Measurements from ENCODE around the gene STK38.

Gene STK38

DNA sequence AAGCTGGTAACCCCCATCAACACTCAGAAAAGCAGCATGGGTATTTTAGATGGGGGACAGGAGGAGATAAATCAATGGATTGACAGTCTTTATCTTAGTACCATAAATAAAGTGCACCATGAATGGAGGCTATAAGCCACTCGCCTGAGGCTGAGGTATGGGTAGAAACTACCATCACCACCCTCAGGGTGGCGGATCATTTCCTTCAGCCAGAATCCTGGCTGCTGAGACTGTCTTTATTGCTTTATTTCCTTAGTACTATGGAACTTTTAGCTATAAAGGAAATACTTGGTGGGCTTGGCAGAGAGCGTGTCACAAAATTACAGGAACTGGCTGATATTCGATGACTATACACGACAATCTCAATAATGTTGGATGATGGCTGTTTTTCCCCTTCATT, 52.2 kb downstream of the STK38 start:
- no peak for DNase-seq (ENCODE audit: extremely low read depth, low read depth)
- TF ChIP-seq, protein P1, sequence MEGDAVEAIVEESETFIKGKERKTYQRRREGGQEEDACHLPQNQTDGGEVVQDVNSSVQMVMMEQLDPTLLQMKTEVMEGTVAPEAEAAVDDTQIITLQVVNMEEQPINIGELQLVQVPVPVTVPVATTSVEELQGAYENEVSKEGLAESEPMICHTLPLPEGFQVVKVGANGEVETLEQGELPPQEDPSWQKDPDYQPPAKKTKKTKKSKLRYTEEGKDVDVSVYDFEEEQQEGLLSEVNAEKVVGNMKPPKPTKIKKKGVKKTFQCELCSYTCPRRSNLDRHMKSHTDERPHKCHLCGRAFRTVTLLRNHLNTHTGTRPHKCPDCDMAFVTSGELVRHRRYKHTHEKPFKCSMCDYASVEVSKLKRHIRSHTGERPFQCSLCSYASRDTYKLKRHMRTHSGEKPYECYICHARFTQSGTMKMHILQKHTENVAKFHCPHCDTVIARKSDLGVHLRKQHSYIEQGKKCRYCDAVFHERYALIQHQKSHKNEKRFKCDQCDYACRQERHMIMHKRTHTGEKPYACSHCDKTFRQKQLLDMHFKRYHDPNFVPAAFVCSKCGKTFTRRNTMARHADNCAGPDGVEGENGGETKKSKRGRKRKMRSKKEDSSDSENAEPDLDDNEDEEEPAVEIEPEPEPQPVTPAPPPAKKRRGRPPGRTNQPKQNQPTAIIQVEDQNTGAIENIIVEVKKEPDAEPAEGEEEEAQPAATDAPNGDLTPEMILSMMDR (IDR thresholded peaks at IDR 0.05; ENCODE audit: low read depth, low read length), result no peak

GRCh38 chr6:36493859-36494258, 53.4 kb downstream of the STK38 start:
- TF ChIP-seq, protein P1 (IDR thresholded peaks at IDR 0.05; ENCODE audit: low read depth, low read length), result no peak
- no peak for DNase-seq (ENCODE audit: extremely low read depth, low read depth)

- TF ChIP-seq, protein P1 (IDR thresholded peaks at IDR 0.05; ENCODE audit: low read depth, low read length), result no peak
- DNase-seq (ENCODE audit: extremely low read depth, low read depth), result no peak
Measured at GRCh38 chr6:36493319-36493718, 54.0 kb downstream of the STK38 start.

GRCh38 chr6:36492621-36493020, 54.7 kb downstream of the STK38 start:
- TF ChIP-seq, protein P1 (IDR thresholded peaks at IDR 0.05; ENCODE audit: low read depth, low read length), result no peak
- DNase-seq (ENCODE audit: extremely low read depth, low read depth), result no peak

DNA sequence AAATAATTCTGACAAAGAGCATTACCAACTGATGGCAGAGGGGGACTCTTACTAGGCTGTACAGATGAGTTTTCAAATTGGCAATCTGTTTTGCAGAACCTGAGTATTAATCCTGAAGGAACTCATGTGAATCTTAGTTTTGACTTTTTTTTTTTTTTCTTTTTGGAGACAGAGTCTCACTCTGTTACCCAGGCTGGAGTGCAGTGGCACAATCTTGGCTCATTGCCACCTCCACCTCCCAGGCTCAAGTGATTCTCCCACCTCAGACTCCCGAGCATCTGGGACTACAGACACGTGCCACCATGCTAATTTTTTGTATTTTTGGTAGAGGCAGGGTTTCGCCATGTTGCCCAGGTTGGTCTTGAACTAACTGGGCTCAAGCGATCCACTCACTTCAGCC, 55.2 kb downstream of the STK38 start:
- TF ChIP-seq, protein P1 (IDR thresholded peaks at IDR 0.05; ENCODE audit: low read depth, low read length), result no peak
- DNase-seq (ENCODE audit: extremely low read depth, low read depth), result no peak

DNA sequence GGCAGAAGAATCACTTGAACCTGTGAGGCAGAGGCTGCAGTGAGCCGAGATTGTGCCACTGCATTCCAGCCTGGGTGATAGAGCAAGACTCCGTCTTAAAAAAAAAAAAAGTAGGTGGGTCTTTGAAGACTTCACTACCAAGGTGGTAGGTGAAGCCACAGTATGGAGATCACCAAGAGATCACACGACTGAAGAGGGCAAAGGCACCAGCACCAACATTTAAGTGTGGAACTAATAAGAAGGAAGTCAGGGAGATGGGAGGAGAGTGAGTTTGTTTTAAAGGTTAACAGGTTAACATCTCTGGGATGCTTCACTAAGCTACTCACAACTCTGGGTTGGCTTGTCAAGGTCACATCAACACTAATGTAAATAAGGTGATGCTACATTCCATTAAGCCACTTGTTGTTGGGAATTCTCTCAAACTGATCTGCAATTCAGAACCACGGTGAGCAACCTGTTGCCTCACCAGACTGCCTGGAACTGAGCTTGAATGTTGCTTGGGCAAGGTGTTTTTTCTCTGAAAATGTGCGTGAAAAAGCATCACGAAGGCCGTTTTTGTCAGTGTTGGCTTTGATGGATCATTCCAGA, 55.8 kb downstream of the STK38 start:
- DNase-seq (ENCODE audit: extremely low read depth, low read depth), result no peak
- TF ChIP-seq, protein P1 (IDR thresholded peaks at IDR 0.05; ENCODE audit: low read depth, low read length), result no peak

- no peak for DNase-seq (ENCODE audit: extremely low read depth, low read depth)
- TF ChIP-seq, protein P1 (IDR thresholded peaks at IDR 0.05; ENCODE audit: low read depth, low read length), result no peak
Measured at GRCh38 chr6:36489426-36489825, 57.9 kb downstream of the STK38 start.

Data from AG09319 (cell line).